Activated T-cell treated with anti-CD3 and anti-CD28 coated beads for 24 hours (primary cell): ENCODE measurements around the gene TP53INP2.
A peak's percentile ranks its signal among the peaks of the same experiment; 100 is the strongest.
"Not testable (repeated sequence)": the region's sequence is repeated elsewhere in the genome, so short reads cannot be mapped to it uniquely, and the experiment has no call there.

ENCODE experiments used
- DNase-seq: peaks from one replicate; pipeline ENCODE4 v3.0.0-alpha.2; 2020; ENCODE audit warnings: low read depth

TP53INP2 gene

DNA sequence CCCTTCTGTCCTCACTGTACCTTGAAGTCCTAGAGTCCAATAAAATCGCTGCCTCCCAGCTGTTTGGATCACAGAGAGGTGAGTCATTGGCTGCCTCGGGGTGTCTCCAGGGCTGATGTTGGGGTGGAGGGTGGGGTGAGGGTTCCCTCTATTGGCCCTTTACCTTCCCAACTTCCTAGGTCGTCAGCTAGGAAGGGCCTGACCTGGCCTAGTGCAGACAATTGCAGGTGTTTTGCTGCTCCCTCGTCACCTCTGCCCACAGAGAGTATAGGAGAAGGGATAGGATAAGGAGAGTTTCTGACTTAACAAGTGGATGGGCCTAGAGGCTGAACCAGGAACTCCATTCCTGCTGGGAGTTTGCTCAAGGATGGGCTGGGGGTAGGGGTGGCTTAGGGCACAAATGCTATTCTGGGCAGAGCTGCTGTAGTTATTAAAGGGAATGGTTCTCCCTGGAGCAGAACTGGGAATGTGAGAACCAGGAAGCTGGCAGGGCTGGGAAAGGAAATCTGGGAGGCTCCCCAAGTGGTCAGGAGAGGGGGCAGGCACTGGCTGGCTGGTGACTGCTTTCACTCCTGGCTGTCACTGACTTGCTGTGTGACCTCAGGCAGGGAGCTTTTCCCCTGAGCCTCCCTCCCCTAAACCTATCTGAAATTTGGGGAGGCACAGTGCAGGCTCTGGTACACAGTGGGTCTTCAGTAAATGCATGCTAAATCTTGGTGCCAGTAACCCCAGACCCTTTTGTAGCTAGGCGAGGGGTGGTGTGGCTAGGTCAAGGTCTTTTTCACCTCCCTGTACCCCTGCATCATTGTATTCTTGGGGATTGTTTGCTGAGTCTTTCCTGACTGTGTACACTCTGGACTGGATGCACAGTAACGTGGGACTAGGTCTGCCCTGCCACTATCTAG is 1.5 kb downstream of the TP53INP2 start:
- DNase-seq, result no peak

DNA sequence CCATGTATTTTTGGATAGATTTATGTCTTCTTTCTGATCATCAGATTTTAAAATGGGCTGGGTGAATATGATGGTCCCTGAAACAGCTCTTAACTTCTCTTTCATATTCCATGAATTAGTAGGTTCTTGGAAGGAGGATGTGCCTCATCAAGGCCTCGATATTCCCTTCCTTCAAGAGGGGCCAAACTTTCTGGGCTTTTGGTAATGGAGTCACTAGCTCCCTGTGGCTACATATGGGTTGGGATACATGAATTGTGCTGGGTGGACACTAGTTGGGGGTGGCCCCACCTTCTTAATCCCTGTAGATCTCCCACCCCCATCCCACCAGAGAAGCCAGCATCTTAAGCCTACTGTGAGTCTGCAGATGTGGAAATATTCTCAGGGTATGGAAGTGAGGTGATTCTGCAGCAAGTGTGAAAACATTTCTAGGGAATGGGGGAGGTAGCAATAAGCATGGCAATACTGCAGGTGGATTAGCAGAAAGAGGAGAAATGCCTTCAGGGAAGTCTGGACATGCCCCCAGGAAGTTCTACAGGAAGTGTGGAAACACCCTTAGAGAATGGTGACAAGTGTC is 2.2 kb downstream of the TP53INP2 start:
- DNase-seq, result no peak

DNA sequence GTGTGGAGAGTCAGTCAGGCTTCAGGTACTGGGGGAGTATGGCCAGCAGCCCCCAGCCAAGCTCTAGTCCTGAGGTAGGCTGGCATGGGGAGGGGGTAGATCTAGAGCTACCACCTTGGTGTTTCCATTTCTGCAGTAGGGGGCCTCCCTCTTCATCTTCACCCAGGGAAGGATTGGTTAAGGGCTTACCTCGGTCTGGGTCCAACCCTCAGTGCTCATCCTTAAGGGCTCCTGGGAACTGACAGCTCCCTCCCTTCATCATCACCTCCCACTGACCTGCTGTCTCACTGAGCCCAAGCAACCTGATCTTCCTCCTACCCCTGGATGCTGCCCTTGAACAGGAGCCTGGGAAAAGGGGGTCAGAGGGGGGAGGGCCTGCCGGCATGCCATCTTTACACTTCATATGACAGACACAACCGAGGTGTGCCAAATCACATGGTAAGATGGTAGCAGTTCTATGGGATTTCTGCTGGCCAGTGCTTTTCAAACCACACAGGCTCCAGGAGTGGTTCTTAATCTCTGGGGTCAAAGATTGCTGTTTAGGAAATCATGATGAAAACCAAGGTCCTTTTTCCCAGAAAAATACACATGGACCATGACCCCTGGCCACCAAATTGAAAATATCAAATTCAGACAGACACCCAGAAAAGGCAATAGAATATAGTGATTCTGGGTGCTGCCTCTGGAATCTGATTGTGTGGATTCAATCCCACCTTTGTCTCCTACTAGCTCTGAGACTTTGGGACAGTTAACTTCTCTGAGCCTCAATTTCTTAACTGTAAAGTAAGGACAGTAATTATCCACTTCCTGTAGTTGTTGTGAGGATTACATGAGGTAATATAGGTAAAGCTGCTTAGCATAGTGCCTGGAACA is 3.0 kb downstream of the TP53INP2 start:
- no peak for DNase-seq

DNA sequence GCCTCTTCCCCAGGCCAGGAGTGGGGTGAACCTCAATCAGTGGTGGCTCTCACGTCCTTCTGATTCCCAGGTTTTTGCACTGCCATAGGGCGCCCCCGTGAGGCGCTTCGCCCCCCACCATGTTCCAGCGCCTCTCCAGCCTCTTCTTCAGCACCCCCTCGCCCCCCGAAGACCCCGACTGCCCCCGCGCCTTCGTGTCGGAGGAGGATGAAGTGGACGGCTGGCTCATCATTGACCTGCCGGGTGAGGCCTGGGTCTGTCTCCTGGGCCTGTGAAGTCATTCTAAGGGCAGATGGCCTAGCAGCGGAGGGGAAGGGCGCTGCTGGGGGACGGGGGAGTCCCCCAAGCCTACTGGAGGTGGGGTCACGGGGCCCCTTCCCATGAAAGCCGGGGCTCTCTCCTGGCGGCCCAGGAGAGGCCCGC is 4.5 kb downstream of the TP53INP2 start:
- no peak for DNase-seq

DNA sequence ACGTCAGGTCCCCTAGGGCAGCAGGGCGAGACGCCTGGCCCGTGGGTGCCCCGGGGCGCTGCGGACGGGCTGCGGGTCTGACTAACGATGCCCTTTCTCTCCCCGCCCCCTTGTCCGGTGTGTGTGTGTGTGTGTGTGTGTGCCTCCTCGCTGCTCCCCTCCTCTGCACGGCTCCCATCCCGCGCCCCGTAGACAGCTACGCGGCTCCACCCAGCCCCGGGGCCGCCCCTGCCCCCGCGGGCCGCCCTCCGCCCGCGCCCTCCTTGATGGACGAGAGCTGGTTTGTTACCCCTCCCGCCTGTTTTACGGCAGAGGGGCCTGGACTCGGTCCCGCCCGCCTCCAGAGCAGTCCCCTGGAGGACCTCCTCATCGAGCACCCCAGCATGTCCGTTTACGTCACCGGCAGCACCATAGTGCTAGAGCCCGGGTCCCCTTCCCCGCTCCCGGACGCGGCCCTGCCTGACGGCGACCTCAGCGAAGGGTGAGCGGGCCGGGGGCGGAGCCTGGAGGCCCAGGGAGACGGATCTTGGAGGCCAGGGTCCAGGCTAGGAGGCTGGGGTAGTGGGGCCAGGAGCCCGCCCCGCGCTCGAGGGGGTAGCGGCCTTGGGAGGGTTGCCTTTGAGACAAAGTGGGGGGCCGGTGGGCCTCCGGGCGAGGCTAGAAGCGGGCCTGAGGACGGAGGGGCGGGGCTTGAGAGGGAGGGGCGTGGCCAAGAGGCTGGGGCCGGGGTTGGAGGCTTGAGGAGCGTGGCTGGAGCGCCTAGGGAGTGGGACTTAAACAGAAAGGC is 5.1 kb downstream of the TP53INP2 start:
- DNase-seq, result peak; percentile 67

DNA sequence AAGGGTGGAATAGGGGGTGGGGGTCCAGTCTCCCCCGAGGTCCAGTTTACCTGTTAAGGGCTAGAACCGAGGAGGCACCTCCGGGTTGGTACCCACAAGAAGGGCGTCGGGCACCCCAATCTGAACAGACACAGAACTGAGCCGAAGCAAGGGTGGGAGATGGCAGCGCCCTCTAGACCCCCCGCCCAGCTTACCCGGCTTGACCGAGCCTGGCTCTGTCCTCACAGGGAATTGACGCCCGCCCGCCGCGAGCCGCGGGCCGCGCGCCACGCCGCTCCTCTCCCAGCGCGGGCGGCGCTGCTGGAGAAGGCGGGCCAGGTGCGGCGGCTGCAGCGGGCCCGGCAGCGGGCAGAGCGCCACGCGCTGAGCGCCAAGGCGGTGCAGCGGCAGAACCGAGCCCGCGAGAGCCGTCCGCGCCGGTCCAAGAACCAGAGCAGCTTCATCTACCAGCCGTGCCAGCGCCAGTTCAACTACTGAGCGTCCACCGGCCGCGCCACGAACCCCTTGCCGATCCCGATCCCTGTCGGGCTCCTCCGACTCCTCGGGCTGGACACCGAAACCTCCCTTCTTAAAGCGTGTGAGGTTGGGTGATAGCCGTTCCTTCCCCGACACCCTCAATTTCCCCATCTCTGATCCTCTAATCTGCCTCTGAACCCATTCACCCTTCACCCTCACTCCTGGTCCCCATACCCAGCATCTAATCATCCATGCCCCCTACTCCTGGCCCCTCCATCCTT is 5.9 kb downstream of the TP53INP2 start:
- DNase-seq, result peak; percentile 49

DNA sequence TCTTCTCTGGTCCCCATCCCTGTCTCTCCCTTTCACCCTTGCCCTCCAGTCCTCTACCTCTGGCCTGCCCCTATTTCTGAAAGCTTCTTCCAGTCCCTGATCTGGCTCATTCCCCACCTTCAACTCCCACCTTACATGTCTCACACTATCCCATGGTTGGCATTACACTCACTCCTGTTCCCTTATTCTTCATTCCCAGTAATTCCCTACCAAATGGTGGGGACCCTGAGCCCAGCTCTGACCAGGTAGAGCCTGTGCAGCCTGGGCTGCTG is 6.4 kb downstream of the TP53INP2 start:
- DNase-seq, result no peak

DNA sequence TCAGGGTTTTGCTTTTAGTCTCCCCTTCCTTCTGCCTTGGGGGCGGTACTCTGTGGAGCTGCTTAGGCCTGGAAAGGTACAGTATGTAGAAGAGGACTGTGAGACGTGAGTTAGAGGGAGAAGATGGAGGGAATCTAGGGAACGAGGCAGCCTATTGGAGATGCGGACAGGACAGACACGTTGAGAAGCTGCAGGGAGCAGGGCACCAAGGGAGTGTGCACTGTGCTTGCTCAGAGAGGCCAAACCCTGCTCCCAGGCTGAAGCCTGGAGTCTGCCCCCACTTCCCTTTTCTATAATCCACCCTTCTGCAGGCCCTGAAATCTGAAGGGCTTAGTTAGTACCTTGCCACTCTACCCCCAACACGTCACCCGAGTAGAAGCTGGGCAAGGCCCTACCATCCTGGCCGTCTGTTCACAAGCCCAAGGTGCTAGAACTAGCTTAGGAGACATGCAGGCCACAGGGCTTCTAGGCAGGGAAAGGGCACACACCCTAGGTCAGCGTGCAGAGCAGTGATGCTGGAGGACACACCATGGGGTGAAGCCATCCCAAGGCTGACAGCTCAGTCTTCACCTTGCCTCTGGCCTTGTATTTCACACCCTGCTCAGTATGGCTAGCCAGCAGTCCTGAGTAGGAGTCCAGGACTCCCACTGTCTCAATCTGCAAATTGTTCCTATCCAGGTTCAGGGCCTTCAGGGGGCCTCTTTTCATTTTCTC is 6.9 kb downstream of the TP53INP2 start:
- no peak for DNase-seq

DNA sequence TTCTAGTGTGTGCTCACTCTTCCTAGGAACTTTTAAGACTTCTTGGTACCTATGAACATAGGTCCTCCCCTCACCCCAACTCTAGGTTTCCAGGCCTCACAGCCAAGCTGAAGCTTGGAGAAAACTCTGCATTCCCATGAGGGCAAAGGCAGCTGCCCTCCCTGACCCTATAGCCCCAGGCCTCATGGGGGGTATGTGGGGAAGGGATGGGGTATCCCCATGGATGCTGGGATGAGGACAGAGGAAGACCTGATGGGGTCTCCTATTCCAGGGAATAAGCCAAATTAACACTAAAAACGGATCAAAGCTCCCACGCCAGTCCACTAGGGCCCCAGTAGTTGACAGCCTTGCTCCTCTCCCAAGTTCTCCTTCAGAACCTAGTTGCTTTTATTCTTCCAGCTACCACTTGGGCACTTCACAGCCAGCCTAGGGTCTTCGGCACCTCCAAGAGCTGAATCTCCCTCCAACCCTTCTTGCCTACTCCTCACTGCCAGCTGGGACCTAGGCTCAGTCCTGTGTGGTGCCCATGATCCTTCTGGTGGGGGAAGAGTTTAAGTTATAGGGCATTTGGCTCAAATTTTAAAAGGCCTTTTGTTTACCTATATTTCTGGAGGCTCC is 7.8 kb downstream of the TP53INP2 start:
- no peak for DNase-seq

DNA sequence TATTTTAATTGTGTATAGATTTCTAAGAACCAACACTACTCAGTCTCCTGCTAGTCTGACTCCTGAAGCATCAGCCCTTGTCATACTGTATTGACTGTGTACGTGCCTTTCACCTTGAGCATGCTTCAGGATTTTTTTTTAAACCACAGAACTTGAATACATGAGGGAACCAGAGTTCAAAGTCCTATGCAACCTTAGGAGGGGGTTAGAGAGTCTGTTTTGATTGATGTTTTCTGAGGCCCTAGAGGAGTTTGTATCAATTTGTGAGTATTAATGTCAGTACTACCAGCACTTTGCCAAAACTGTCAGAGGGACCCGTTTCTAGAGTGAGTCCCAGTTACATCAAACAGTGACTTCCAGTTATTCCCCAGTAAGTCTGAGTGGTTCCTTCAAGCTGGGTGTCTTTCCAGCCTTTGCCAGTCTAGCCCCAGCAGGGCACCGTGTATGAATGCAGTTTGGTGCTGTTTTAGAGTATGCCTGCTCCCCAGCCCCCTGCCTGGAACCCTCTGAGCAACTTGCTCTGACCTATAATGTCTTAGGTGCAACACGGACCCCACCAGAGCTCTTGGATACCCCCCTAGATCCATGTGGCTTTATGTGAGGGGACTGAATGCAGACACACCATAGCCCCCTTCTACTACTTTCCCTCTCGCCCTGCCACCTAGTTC is 8.5 kb downstream of the TP53INP2 start:
- no peak for DNase-seq

DNA sequence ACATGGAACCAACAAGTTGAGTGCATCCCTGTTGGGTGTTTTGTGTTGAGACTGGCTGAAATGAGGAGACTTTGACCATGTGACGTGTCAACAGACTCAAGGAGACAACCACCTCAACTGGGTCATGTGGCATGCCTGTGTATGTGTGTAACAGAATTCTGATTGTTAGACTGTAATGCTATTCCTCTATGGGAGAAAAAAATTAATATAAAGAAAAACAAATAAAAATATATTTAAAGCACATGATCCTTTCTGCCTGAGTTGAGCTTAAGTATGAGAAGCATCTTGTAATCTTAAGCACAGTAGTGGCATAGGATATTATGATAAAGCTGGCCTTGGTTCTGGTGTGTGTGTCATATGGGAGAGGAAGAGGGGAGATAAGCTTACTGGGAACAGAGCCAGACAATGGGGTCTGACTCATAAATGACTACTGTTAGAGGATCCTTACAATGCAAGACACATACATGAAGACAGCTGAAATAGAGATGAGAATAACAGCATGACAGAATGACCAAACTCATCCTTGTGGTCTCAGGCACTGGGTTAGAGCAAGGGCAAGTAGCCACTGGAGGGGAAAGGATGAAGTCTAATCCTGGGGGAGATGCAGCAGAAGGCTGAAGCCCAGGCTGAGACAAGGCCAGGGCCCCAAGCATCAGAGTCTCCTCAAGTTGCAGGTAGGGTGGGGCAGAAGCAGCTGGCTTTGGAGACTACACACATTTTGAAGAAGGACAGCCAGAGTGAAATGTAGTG is 9.2 kb downstream of the TP53INP2 start:
- DNase-seq, result no peak

DNA sequence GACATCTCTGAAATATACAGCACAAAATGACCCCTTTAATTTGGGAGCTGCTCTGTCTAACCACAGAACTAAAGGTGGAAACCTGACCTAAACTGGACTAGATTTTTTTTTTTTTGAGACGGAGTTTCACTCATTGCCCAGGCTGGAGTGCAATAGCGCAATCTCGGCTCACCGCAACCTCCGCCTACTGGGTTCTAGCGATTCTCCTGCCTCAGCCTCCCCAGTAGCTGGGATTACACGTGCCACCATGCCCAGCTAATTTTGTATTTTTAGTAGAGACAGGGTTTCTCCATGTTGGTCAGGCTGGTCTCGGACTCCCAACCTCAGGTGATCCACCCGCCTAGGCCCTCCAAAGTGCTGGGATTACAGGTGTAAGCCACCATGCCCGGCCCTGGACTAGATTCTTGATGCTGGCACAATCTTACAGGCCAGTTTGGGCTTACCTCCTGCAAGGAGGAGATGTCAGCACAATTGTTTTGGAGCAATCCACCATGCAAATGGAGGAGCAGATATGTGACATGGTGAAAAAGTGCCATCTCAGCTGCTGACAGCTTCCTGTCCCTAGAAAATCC is 9.9 kb downstream of the TP53INP2 start:
- DNase-seq, result not testable (repeated sequence)

DNA sequence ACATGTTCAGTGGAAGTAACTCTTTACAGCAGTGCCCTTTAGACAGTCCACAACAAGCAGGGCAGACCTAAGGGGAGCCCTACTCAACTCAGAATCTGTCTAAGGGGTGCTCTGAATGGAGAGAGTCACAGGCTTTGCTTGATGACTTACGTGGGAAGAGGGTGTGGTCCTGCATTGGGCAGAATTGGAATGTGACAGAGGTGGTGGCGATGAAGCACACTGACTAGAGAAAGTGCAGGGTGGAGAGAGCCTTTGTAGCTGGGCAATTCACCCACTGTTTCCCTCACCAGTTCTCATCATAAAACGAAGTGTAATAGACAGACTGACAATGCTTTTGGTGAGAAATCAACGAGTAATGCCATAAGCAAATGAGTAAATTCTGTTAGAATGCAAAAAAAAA is 11.2 kb downstream of the TP53INP2 start:
- DNase-seq, result no peak

DNA sequence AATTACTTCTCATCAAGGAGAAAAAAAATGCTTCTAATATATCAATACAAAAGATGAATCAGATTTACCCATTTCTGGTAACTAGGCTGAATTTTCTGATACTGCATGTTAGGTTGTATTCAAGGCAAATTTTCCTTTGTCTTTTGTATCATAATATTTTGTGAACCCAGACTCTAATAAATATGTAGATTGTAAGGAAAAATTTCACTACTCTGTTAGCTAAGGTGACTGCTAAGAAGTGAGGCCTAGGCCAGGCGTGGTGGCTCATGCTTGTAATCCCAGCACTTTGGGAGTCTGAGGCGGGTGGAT is 12.7 kb downstream of the TP53INP2 start:
- DNase-seq, result no peak

DNA sequence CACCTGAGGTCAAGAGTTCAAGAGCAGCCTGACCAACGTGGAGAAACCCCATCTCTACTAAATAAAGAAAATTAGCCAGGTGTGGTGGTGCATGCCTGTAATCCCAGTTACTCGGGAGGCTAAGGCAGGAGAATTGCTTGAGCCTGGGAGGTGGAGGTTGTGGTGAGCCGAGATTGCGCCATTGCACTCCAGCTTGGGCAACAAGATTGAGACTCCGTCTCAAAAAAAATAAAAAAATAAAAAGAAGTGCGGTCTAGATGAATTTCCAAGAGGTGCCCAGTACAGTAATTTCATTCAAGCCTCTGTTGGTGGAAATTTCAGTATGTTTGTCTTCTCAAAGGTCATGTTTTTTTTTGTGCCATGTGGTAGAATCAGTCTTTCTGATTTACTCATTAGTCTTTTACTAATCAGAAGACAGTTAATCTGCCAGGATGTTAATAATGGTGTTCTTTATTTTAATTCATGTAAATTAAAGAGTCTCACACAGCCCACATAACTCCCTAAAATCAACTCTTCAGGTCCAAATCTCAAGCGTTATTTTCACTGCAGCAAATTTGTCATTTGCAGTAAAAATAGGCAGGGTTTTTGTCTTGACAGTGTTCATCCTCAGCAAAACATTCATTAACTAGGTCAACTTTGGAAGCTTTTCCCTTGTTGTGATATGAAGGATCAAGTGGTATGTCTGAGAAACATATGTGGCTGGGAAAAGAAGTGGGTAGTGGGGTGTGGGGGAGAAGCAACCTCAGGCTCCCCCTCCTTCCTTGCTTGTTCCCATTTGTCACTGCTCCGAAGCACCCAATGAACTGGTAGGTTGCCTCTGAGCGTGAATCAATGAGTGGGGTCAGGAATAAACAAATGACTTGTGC is 13.3 kb downstream of the TP53INP2 start:
- DNase-seq, result no peak

DNA sequence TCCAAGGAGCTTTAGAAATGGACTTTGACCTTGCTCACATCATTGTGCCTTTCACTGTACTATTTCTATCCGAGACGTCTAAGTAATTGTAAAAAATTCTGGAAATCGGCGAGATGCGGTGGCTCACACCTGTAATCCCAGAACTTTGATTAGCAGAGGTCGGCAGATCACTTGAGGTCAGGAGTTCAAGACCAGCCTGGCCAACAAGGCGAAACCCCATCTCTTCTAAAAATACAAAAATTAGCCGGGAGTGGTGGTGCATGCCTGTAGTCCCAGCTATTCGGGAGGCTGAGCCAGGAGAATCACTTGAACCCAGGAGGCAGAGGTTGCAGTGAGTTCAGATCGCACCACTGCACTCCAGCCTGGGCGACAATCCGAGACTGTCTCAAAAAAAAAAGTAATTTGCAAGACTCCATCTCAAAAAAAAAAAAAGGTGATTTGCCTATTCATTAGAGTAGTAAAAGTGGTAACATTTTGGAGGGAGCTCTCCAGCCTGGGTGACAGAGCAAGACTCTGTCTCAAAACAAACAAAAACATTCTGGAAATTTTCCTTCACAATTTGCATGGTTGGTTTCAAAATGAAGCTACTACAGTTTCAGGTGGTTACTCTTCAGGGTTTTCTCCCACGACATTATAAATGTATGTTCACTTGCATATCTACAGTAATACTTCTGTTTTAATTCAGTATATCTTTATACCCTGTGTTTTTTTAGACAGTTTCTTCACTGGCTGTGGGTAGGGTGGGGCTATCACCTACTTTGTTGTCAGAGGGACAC is 15.3 kb downstream of the TP53INP2 start:
- DNase-seq, result not testable (repeated sequence)

DNA sequence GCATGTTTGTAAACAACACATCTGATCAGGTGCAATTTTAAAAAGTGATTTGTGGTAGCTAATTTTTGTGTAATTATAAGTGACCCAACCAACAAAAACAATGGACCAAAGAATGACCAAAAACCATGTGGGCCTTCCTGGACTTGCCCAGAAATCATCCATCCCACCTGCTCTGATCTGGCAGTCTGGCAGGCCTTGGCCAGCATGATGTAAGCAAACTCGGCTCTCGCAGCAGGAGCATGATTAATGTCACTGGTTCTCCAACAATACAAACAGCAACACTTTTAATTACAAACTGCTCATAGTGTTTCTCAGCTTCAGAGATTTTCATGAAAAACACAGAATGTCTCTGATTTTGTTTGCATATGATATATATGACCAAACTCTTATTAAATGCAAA is 16.1 kb downstream of the TP53INP2 start:
- DNase-seq, result no peak
